Astrocyte of the cerebellum (primary cell): ENCODE measurements around the gene SH3D21.

Experiments used
- DNase-seq: peaks from one replicate; pipeline ENCODE4 v3.0.0-alpha.2; 2011; ENCODE audit warnings: low read depth
- H3K4me3 ChIP-seq: 2 replicates; pipeline ENCODE4 v1.5.1; 2011; ENCODE audit warnings: mild to moderate bottlenecking, low read depth, low read length, moderate library complexity
- CTCF ChIP-seq: IDR thresholded peaks from 2 replicates; pipeline ENCODE4 v1.5.1; 2012; ENCODE audit warnings: low read length, low read depth, moderate library complexity, mild to moderate bottlenecking; ENCODE audit errors: missing control alignments
- in situ Hi-C: cut with HindIII; loops from 2 replicates; pipeline ENCODE4 v1.10.0; 2017; ENCODE audit warnings: low sequenced_read_pairs

Gene SH3D21

DNA sequence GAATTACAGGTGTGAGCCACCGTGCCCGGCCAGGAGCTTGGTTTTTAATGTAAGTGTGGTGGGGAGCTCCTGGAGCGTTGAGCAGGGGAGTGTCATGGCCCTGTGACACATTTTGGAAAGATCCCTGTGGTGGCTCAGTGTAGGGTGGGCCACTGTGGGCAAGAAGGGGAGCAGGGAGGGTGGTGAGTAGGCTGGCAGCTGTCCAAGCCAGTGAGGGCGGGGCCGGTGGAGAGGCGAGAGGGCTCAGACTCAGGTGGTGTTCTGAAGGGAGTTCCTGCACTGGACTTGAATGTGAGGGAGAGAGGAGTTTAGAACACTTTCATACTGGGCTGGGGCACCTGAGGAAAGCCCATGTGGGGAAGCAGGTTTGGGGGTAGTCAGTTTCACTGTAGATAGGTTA is 20.3 kb downstream of the SH3D21 start:
- in situ Hi-C loops = no loop called here

GRCh38 chr1:36327421-36328087 is 21.4 kb downstream of the SH3D21 start:
- no peak for TF ChIP-seq CTCF
- no peak for DNase-seq
- in situ Hi-C loops = no loop called here

More for the DNA sequence above, 20.3 kb downstream of the SH3D21 start:
- no peak for TF ChIP-seq CTCF
- DNase-seq = no peak
- H3K4me3 ChIP-seq = no peak overlapping the region

DNA sequence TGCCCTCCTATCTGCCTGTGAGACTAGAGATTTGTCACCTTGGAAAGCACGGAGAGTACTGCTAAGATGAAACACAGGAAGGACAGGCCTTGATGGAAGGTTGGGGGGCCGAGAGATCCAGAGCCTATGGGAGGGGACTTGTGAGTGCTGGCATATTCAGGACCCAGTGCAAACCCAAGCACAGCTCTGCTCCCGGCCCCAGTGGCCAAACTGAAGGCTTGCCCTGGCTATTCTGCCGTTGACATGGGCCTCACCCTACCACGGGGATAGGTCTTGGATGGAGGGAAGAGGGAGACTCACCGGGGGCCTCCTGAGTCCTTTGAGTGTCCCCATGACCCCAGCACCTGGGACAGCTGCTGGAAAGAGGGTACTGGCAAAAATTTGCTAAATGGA is 21.9 kb downstream of the SH3D21 start:
- H3K4me3 ChIP-seq = no peak overlapping the region
- no peak for DNase-seq
- in situ Hi-C loops = no loop called here

More at GRCh38 chr1:36327421-36328087, 21.4 kb downstream of the SH3D21 start:
- H3K4me3 ChIP-seq = no peak overlapping the region

GRCh38 chr1:36328713-36329112 is 22.5 kb downstream of the SH3D21 start:
- in situ Hi-C loops = no loop called here

More for the DNA sequence above, 21.9 kb downstream of the SH3D21 start:
- no peak for TF ChIP-seq CTCF

GRCh38 chr1:36329817-36330216 is 23.6 kb downstream of the SH3D21 start:
- no peak for DNase-seq
- in situ Hi-C loops = no loop called here
- H3K4me3 ChIP-seq = no peak overlapping the region
- no peak for TF ChIP-seq CTCF

More at GRCh38 chr1:36328713-36329112, 22.5 kb downstream of the SH3D21 start:
- TF ChIP-seq CTCF = no peak
- no peak overlapping the region for H3K4me3 ChIP-seq
- no peak for DNase-seq

- in situ Hi-C loops = no loop called here
- no peak for TF ChIP-seq CTCF
- H3K4me3 ChIP-seq = no peak overlapping the region
- DNase-seq = no peak
These were observed 24.8 kb downstream of the SH3D21 start for GRCh38 chr1:36330940-36331339.
